Retinal pigment epithelial cell (primary cell): Measurements from ENCODE around the gene CHGA.

Source experiments
- DNase-seq: peaks from one replicate; pipeline ENCODE4 v3.0.0-alpha.2; 2010; ENCODE audit warnings: low read depth
- H3K4me3 ChIP-seq: 2 replicates; pipeline ENCODE4 v1.5.1; 2011; ENCODE audit warnings: mild to moderate bottlenecking, low read length, control low read depth, moderate library complexity
- CTCF ChIP-seq: conservative IDR thresholded peaks from 2 replicates; pipeline ENCODE4 v1.5.1; 2011; ENCODE audit warnings: low read depth, low read length, control low read depth, inconsistent platforms

The CHGA gene

GRCh38 chr14:92958373-92959188, 35.6 kb downstream of the CHGA start:
- no peak overlapping the region for H3K4me3 ChIP-seq
- DNase-seq = no peak
- no peak for TF ChIP-seq CTCF

GRCh38 chr14:92959189-92959531, 36.2 kb downstream of the CHGA start:
- TF ChIP-seq CTCF = no peak
- no peak for DNase-seq
- no peak overlapping the region for H3K4me3 ChIP-seq

- DNase-seq = no peak
- TF ChIP-seq CTCF = no peak
- H3K4me3 ChIP-seq = no peak overlapping the region
Measured at GRCh38 chr14:92959761-92960680, 37.1 kb downstream of the CHGA start.

GRCh38 chr14:92960706-92961566, 38.0 kb downstream of the CHGA start:
- no peak for TF ChIP-seq CTCF
- H3K4me3 ChIP-seq = no peak overlapping the region
- no peak for DNase-seq

GRCh38 chr14:92961567-92961855, 38.6 kb downstream of the CHGA start:
- H3K4me3 ChIP-seq = no peak overlapping the region
- DNase-seq = no peak
- TF ChIP-seq CTCF = no peak

- no peak overlapping the region for H3K4me3 ChIP-seq
- DNase-seq = no peak
- TF ChIP-seq CTCF = no peak
Measured at GRCh38 chr14:92962031-92962830, 39.3 kb downstream of the CHGA start.
